Endothelial cell of umbilical vein (primary cell): ENCODE measurements around the gene HSPB3. TPM values are rescaled to one million over a fixed set of nuclear protein-coding genes. Genes with fewer than 3 reads are reported as not detected.

Source experiments
- BruUV-seq: library from RNA; stranded (reverse); fragments of 400-500 nt; replicated peaks from 2 replicates; lab custom pipeline; 2021; lab: Mats Ljungman, UMichigan
- CTCF ChIA-PET: fragments of 300-600, 350-600 bp; sonication (Branson Sonifier 250); formaldehyde crosslinking; loops from one replicate; lab custom pipeline; 2021; ENCODE audit warnings: antibody characterized with exemption, inconsistent platforms; lab: Charles Lee
- POLR2A ChIA-PET: fragments of 300-600, 350-600 bp; sonication (Branson Sonifier 250); formaldehyde crosslinking; loops from one replicate; lab custom pipeline; 2021; ENCODE audit warnings: antibody characterized with exemption, inconsistent platforms; lab: Charles Lee
- DNase-seq: peaks from one replicate; pipeline ENCODE4 v3.0.0-alpha.2; 2011; ENCODE audit warnings: low read depth, low spot score
- FAIRE-seq: peaks from 2 replicates; lab custom pipeline; 2011; peaks lifted over from hg19 to GRCh38; lab: Jason Lieb, UNC
- H2AFZ ChIP-seq: 2 replicates; pipeline ENCODE4 v1.6.0; 2012; ENCODE audit warnings: low read depth, low read length, control low read depth, inconsistent platforms
- H3K27ac ChIP-seq: 2 replicates; pipeline ENCODE4 v1.5.1; 2011; ENCODE audit warnings: low read depth, mild to moderate bottlenecking, control low read depth, low read length, moderate library complexity; ENCODE audit not compliant: insufficient read depth
- H3K27me3 ChIP-seq, 2 experiments: 2 replicates each; pipeline versions ENCODE4 v1.6.0 to v1.6.1; 2011; ENCODE audit warnings: low read length in 2 of 2, mixed read lengths in 1 of 2; ENCODE audit not compliant: control insufficient read depth in 2 of 2, insufficient read depth in 2 of 2
- H3K36me3 ChIP-seq, 2 experiments: 2 replicates in 1 of 2; 3 replicates in 1 of 2; pipeline ENCODE4 v1.5.1; 2011; ENCODE audit warnings: low read length in 2 of 2, mild to moderate bottlenecking in 1 of 2, moderate library complexity in 1 of 2; ENCODE audit not compliant: control insufficient read depth in 2 of 2, insufficient read depth in 2 of 2; ENCODE audit errors: extremely low read depth in 1 of 2
- H3K4me1 ChIP-seq: 3 replicates; pipeline ENCODE4 v1.5.1; 2011; ENCODE audit warnings: mild to moderate bottlenecking, low read length; ENCODE audit not compliant: control insufficient read depth, insufficient read depth; ENCODE audit errors: extremely low read depth
- H3K4me2 ChIP-seq: 2 replicates; pipeline ENCODE4 v1.6.1; 2011; ENCODE audit warnings: low read length, control low read depth, mixed read lengths; ENCODE audit not compliant: insufficient read depth
- H3K4me3 ChIP-seq, 3 experiments: fragments of 200-600 bp in 1 of 3; sonication (generic), shearing (Covaris generic) in 1 of 3; replicated peaks in 1 of 3; 2 replicates each; pipeline ENCODE4 v1.5.1; 2011 to 2016; ENCODE audit warnings: control low read depth in 3 of 3, low read length in 3 of 3, mild to moderate bottlenecking in 2 of 3, inconsistent platforms in 1 of 3, low read depth in 1 of 3, moderate library complexity in 1 of 3; ENCODE audit not compliant: insufficient read depth in 1 of 3
- H3K79me2 ChIP-seq: 2 replicates; pipeline ENCODE4 v1.6.0; 2012; ENCODE audit warnings: low read length, inconsistent platforms; ENCODE audit not compliant: control insufficient read depth, insufficient read depth
- H3K9ac ChIP-seq: replicated peaks from 2 replicates; pipeline ENCODE3; 2011; ENCODE audit warnings: low read length, control low read depth; ENCODE audit not compliant: insufficient read depth; ENCODE audit errors: extremely low read depth
- H3K9me1 ChIP-seq: replicated peaks from 3 replicates; pipeline ENCODE4 v1.6.0; 2011; ENCODE audit warnings: mild to moderate bottlenecking, low read length; ENCODE audit not compliant: control insufficient read depth, insufficient read depth; ENCODE audit errors: extremely low read depth
- H3K9me3 ChIP-seq: replicated peaks from 2 replicates; pipeline ENCODE4 v1.5.1; 2012; ENCODE audit warnings: low read length, inconsistent platforms; ENCODE audit not compliant: control insufficient read depth, insufficient read depth
- H4K20me1 ChIP-seq: replicated peaks from 2 replicates; pipeline ENCODE3; 2011; ENCODE audit warnings: mild to moderate bottlenecking, low read length; ENCODE audit not compliant: control insufficient read depth, insufficient read depth; ENCODE audit errors: extremely low read depth
- EZH2 ChIP-seq: IDR thresholded peaks from 2 replicates; pipeline ENCODE4 v1.6.1; 2012; ENCODE audit warnings: borderline replicate concordance, low read depth, mild to moderate bottlenecking, moderate library complexity, low read length, inconsistent platforms; ENCODE audit not compliant: severe bottlenecking
- FOS ChIP-seq: IDR thresholded peaks from 2 replicates; pipeline ENCODE4 v1.6.1; 2011; ENCODE audit warnings: mild to moderate bottlenecking, low read length, moderate library complexity, borderline replicate concordance; ENCODE audit not compliant: insufficient read depth
- GATA2 ChIP-seq: IDR thresholded peaks from 2 replicates; pipeline ENCODE4 v1.7.0; 2011; ENCODE audit warnings: low read depth, mild to moderate bottlenecking, moderate library complexity, mixed read lengths, low read length; ENCODE audit not compliant: insufficient read length, insufficient read depth
- JUN ChIP-seq: IDR thresholded peaks from 2 replicates; pipeline ENCODE4 v1.6.1; 2011; ENCODE audit warnings: borderline replicate concordance, low read depth; ENCODE audit not compliant: insufficient read length, insufficient read depth
- MYC ChIP-seq: IDR thresholded peaks from one replicate; pipeline ENCODE4 v1.6.1; 2011; ENCODE audit warnings: mild to moderate bottlenecking, low read depth, low read length
- POLR2A ChIP-seq: IDR thresholded peaks from 2 replicates; pipeline ENCODE4 v1.6.1; 2012; ENCODE audit warnings: low read depth, mild to moderate bottlenecking, control low read depth, low read length
- POLR2AphosphoS5 ChIP-seq: IDR thresholded peaks from 2 replicates; pipeline ENCODE4 v1.6.1; 2012; ENCODE audit warnings: low read depth, mild to moderate bottlenecking, control low read depth, low read length, moderate library complexity; ENCODE audit not compliant: insufficient read depth
- dilution Hi-C: fragments of 300-500 bp; cut with MboI; formaldehyde crosslinking; loops from one replicate; pipeline ENCODE4 v1.15.0; 2019; ENCODE audit warnings: low sequenced_read_pairs; ENCODE audit not compliant: extremely low pct_ligation_motif_present
- intact Hi-C: fragments of 100-400 bp; cut with micrococcal nuclease; formaldehyde crosslinking; loops from one replicate; pipeline ENCODE4 v1.10.0; 2022
- polyA plus RNA-seq, 4 experiments: library from polyadenylated mRNA; depleted of rRNA in 3 of 4; stranded (reverse) in 3 of 4; unstranded in 1 of 4; fragments of >200 nt; gene quantifications; 2 replicates each; pipeline versions ENCODE4 v1.2.1 to v1.2.3, GENCODE V29; 2011 to 2012; ENCODE audit warnings: missing spikeins in 1 of 4
- total RNA-seq: library from RNA; stranded (reverse); gene quantifications from 2 replicates; pipeline ENCODE4 v1.2.3, GENCODE V29; 2021
- TF ChIP-seq, protein P1 (sequence below), 2 donors: IDR thresholded peaks; 1 replicate in 1 of 2; 2 replicates in 1 of 2; pipeline ENCODE4 v1.5.1; 2011; ENCODE audit warnings: low read length in 2 of 2, mild to moderate bottlenecking in 2 of 2, moderate library complexity in 2 of 2, control low read depth in 1 of 2, inconsistent platforms in 1 of 2, low read depth in 1 of 2; ENCODE audit not compliant: insufficient read depth in 1 of 2; ENCODE audit errors: extremely low read depth in 1 of 2
- TF ChIP-seq, protein P2 (sequence below): IDR thresholded peaks from 2 replicates; pipeline ENCODE4 v1.6.1; 2011; ENCODE audit not compliant: insufficient read depth, insufficient read length

Gene HSPB3
- total and polyA plus RNA-seq, 2 donors (not counting 3 experiments of a cell fraction or from before 2014, with no cell fraction given) = not detected

DNA sequence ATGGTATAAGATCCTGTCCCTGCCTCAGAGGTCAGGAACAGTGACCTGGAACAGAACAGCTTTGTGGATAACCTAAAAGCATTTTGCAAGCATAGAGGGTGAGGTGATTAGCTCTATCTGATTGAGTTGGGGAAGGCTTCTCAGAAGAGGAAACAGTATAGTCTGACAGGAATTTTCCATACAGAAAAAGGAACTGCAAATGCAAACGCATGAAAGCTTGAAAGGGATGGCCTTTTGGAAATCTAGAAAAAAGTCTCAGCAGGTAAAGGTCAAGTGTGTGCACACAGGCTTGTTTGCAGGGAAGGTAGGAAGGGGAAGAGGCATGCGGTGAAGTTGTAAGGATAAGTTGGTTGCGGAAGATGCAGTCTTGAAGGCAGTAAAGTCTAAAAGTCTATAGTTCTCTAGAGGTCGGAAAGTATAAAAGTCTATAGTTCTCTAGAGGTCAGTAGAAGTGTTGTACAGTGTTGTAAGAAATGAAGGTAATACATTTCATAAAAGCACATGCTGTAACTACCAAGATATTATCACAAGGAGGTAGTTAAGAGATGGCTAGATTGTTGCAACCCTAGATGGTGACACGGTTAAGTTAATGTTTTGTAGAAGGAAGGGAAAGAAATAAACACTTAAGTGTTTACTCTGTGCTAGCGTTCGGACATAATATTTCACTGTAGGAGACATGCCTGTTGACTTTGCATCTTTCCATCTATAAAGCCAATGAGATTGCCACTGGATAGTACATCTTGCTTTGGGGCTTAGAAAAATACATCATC, 16.7 kb upstream of the HSPB3 start:
- FAIRE-seq (no peak), DNase-seq (no peak)
- Histone ChIP-seq H3K4me2 (no peak overlapping the region), H3K9ac (no peak overlapping the region), H3K4me1 (no peaks in the 10 kb centered on the region), H3K9me3 (no peaks in the 10 kb centered on the region), H3K79me2 (no peaks in the 10 kb centered on the region), H3K27me3 (peaks cover 13 to 14% of the 10 kb centered on the region in 2 experiments), H2AFZ (no peak overlapping the region), H3K36me3 (no peaks in the 10 kb centered on the region), H3K9me1 (no peaks in the 10 kb centered on the region), H3K4me3 (no peak overlapping the region), H4K20me1 (no peaks in the 10 kb centered on the region), H3K27ac (no peak overlapping the region)
- BruUV-seq = no TSS peak
- dilution Hi-C loops = no loop called here
- intact Hi-C loops = no loop called here
- ChIA-PET POLR2A (no interaction called here), CTCF (interaction anchor here (5.2 to 9.1 kb wide), 2 partner anchors 51 to 428 kb away, joined by 65 to 94 read pairs; no protein-coding TSS in a partner anchor)
- TF ChIP-seq, protein P1, sequence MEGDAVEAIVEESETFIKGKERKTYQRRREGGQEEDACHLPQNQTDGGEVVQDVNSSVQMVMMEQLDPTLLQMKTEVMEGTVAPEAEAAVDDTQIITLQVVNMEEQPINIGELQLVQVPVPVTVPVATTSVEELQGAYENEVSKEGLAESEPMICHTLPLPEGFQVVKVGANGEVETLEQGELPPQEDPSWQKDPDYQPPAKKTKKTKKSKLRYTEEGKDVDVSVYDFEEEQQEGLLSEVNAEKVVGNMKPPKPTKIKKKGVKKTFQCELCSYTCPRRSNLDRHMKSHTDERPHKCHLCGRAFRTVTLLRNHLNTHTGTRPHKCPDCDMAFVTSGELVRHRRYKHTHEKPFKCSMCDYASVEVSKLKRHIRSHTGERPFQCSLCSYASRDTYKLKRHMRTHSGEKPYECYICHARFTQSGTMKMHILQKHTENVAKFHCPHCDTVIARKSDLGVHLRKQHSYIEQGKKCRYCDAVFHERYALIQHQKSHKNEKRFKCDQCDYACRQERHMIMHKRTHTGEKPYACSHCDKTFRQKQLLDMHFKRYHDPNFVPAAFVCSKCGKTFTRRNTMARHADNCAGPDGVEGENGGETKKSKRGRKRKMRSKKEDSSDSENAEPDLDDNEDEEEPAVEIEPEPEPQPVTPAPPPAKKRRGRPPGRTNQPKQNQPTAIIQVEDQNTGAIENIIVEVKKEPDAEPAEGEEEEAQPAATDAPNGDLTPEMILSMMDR (IDR thresholded peaks at IDR 0.05; ENCODE audit: extremely low read depth in 1 of 2, insufficient read depth in 1 of 2, low read depth in 1 of 2, low read length in 2 of 2) = no peak
- TF ChIP-seq JUN = no peak
- no peak for TF ChIP-seq POLR2AphosphoS5
- no peak for TF ChIP-seq POLR2A
- TF ChIP-seq, protein P2, sequence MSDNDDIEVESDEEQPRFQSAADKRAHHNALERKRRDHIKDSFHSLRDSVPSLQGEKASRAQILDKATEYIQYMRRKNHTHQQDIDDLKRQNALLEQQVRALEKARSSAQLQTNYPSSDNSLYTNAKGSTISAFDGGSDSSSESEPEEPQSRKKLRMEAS = no peak
- TF ChIP-seq GATA2 = no peak
- no peak for TF ChIP-seq FOS
- TF ChIP-seq EZH2 = no peak
- no peak for TF ChIP-seq MYC
